HepG2 (cell line): ENCODE results near the gene RPUSD3. TPM values are rescaled to one million over a fixed set of nuclear protein-coding genes. Genes with fewer than 3 reads are reported as not detected.

Experiments
- AKAP8 ChIP-seq: sonication (generic); formaldehyde crosslinking; IDR thresholded peaks from 2 replicates; pipeline ENCODE4 v1.5.1; 2020; ENCODE audit warnings: mild to moderate bottlenecking, missing genetic modification reagents
- BHLHE40 ChIP-seq: IDR thresholded peaks from 2 replicates; pipeline ENCODE4 v1.6.1; 2011; ENCODE audit warnings: low read length, improper control_type of control experiment
- ETV5 ChIP-seq: IDR thresholded peaks from 2 replicates; pipeline ENCODE4 v1.6.1; 2018; ENCODE audit warnings: missing biosample characterization, missing genetic modification reagents, inconsistent platforms, borderline replicate concordance
- HNF4A ChIP-seq: sonication (generic); formaldehyde crosslinking; IDR thresholded peaks from 2 replicates; pipeline ENCODE4 v1.4.0; 2020; ENCODE audit warnings: missing genetic modification reagents
- NKX3-1 ChIP-seq: sonication (generic); formaldehyde crosslinking; IDR thresholded peaks from 2 replicates; pipeline ENCODE4 v1.5.0; 2020; ENCODE audit warnings: missing genetic modification reagents
- RBM22 ChIP-seq: fragments of 200-400 bp; formaldehyde crosslinking; optimal IDR thresholded peaks from 2 replicates; pipeline ENCODE3; 2017; ENCODE audit warnings: mild to moderate bottlenecking, low read length, moderate library complexity
- SOX5 ChIP-seq: IDR thresholded peaks from 2 replicates; pipeline ENCODE4 v1.6.1; 2016; ENCODE audit warnings: borderline replicate concordance
- ZNF205 ChIP-seq: IDR thresholded peaks from 2 replicates; pipeline ENCODE4 v1.6.1; 2018; ENCODE audit warnings: missing biosample characterization, missing genetic modification reagents
- ZNF350 ChIP-seq: sonication (generic); formaldehyde crosslinking; IDR thresholded peaks from 2 replicates; pipeline ENCODE4 v1.4.0; 2020; ENCODE audit warnings: mild to moderate bottlenecking, low read depth, missing genetic modification reagents, borderline replicate concordance
- ZNF430 ChIP-seq: sonication (generic); formaldehyde crosslinking; IDR thresholded peaks from 2 replicates; pipeline ENCODE4 v1.9.0; 2021; ENCODE audit warnings: mild to moderate bottlenecking, missing genetic modification reagents
- ZNF451 ChIP-seq: sonication (generic); formaldehyde crosslinking; IDR thresholded peaks from 2 replicates; pipeline ENCODE4 v1.5.0; 2020; ENCODE audit warnings: mild to moderate bottlenecking, missing genetic modification reagents
- ZNF460 ChIP-seq: sonication (generic); formaldehyde crosslinking; IDR thresholded peaks from 2 replicates; pipeline ENCODE4 v1.5.1; 2020; ENCODE audit warnings: missing genetic modification reagents, mild to moderate bottlenecking, borderline replicate concordance
- ZNF614 ChIP-seq: IDR thresholded peaks from 2 replicates; pipeline ENCODE4 v1.6.1; 2018; ENCODE audit warnings: missing biosample characterization, missing genetic modification reagents, inconsistent platforms, borderline replicate concordance
- ZNF768 ChIP-seq: sonication (generic); formaldehyde crosslinking; IDR thresholded peaks from 2 replicates; pipeline ENCODE4 v1.4.0; 2020; ENCODE audit warnings: missing genetic modification reagents
- ZNF792 ChIP-seq: IDR thresholded peaks from 2 replicates; pipeline ENCODE4 v1.6.1; 2016
- ZSCAN9 ChIP-seq: IDR thresholded peaks from 2 replicates; pipeline ENCODE4 v1.6.1; 2016; ENCODE audit warnings: borderline replicate concordance
- polyA plus RNA-seq, 8 experiments: library from polyadenylated mRNA; depleted of rRNA in 3 of 8; stranded (reverse) in 7 of 8; unstranded in 1 of 8; fragments of >200 nt; fragmentation: Illumina TruSeq in 4 of 8; extraction: Trizol in 4 of 8; gene quantifications; 2 replicates each; pipeline versions ENCODE4 v1.2.1 to v1.2.3, GENCODE V29; 2011 to 2016; ENCODE audit warnings: low read depth in 4 of 8, missing spikeins in 1 of 8, mixed read lengths in 1 of 8; ENCODE audit not compliant: insufficient read depth in 1 of 8
- total RNA-seq, 5 experiments: library from RNA; depleted of rRNA; stranded (reverse); fragments of >200 nt; fragmentation: Illumina TruSeq; extraction: Trizol; gene quantifications; 2 replicates each; pipeline ENCODE4 v1.2.3, GENCODE V29; 2016; ENCODE audit warnings: low read depth in 1 of 5
- TF ChIP-seq, protein P1 (sequence below): IDR thresholded peaks from 2 replicates; pipeline ENCODE4 v1.4.0; 2020; ENCODE audit warnings: mild to moderate bottlenecking, missing genetic modification reagents
- TF ChIP-seq, protein P2 (sequence below): sonication (generic); formaldehyde crosslinking; conservative IDR thresholded peaks from 2 replicates; pipeline ENCODE4 v1.4.0; 2020; ENCODE audit warnings: missing genetic modification reagents
- TF ChIP-seq, protein P3 (sequence below): IDR thresholded peaks from 2 replicates; pipeline ENCODE4 v1.6.1; 2016; ENCODE audit warnings: missing compliant biosample characterization, missing genetic modification reagents, borderline replicate concordance
- TF ChIP-seq, protein P4 (sequence below): sonication (generic); formaldehyde crosslinking; IDR thresholded peaks from 2 replicates; pipeline ENCODE4 v1.4.0; 2020; ENCODE audit warnings: mild to moderate bottlenecking, missing genetic modification reagents
- TF ChIP-seq, protein P5 (sequence below): sonication (generic); formaldehyde crosslinking; IDR thresholded peaks from 2 replicates; pipeline ENCODE4 v1.8.0; 2022; ENCODE audit warnings: missing genetic modification reagents, mild to moderate bottlenecking, borderline replicate concordance

Gene RPUSD3
- total and polyA plus RNA-seq, 2 of the 13 experiments (the other 11 are each of a cell fraction or from before 2014, with no cell fraction given) = 32.1 to 48.7 TPM

DNA sequence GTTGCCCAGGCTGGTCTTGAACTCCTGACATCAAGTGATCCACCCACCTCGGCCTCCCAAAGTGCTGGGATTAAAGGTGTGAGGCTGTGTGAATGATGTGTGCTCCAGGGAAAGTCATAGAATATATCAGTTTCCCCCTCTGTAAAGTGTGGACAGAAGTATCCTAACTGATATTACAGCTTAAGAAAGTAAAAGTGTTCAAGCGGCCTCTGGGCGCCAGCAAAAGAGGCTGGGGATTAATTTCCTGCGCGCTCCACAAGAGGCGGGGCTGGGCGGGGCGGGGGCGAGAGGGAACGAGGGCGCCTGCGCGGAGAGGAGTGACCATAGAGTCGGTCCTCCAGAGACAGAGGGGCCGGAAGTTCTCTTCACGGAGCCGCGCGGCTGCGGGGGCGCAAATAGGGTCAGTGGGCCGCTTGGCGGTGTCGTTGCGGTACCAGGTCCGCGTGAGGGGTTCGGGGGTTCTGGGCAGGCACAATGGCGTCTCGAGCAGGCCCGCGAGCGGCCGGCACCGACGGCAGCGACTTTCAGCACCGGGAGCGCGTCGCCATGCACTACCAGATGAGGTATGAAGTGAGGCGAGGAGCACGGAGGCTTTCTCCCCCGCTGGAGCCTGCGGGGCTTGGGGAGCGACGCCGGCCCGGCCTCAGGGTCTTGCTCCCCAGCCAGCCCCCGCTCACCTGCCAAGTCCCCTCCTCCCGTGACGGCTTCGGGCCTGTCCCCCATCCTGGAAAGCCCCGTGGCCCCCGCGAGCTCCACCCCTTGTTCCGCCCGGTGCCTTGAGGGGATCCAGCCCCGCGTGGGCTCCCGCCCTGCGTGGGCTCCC is 46.7 kb upstream of the RPUSD3 start, which contains the start of gene JAGN1 (continued):
- TF ChIP-seq, protein P1, sequence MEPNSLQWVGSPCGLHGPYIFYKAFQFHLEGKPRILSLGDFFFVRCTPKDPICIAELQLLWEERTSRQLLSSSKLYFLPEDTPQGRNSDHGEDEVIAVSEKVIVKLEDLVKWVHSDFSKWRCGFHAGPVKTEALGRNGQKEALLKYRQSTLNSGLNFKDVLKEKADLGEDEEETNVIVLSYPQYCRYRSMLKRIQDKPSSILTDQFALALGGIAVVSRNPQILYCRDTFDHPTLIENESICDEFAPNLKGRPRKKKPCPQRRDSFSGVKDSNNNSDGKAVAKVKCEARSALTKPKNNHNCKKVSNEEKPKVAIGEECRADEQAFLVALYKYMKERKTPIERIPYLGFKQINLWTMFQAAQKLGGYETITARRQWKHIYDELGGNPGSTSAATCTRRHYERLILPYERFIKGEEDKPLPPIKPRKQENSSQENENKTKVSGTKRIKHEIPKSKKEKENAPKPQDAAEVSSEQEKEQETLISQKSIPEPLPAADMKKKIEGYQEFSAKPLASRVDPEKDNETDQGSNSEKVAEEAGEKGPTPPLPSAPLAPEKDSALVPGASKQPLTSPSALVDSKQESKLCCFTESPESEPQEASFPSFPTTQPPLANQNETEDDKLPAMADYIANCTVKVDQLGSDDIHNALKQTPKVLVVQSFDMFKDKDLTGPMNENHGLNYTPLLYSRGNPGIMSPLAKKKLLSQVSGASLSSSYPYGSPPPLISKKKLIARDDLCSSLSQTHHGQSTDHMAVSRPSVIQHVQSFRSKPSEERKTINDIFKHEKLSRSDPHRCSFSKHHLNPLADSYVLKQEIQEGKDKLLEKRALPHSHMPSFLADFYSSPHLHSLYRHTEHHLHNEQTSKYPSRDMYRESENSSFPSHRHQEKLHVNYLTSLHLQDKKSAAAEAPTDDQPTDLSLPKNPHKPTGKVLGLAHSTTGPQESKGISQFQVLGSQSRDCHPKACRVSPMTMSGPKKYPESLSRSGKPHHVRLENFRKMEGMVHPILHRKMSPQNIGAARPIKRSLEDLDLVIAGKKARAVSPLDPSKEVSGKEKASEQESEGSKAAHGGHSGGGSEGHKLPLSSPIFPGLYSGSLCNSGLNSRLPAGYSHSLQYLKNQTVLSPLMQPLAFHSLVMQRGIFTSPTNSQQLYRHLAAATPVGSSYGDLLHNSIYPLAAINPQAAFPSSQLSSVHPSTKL (CRISPR knock-in tag) = peak; percentile 64
- TF ChIP-seq ZSCAN9 (no peak), ZNF792 (CRISPR knock-in tag) (peak; percentile 57; the same call in 1 of the 2 replicates), HNF4A (CRISPR knock-in tag) (peak; percentile 27; the same call in 1 of the 2 replicates), ZNF350 (CRISPR knock-in tag) (peak; percentile 78; the same call in 1 of the 2 replicates), ZNF614 (no peak), ETV5 (CRISPR knock-in tag) (peak; percentile 97), BHLHE40 (no peak), NKX3-1 (CRISPR knock-in tag) (peak; percentile 78), ZNF768 (CRISPR knock-in tag) (peak; percentile 79; the same call in 1 of the 2 replicates), AKAP8 (CRISPR knock-in tag) (peak; percentile 74; the same call in 1 of the 2 replicates), ZNF451 (CRISPR knock-in tag) (peak; percentile 88), ZNF460 (CRISPR knock-in tag) (no peak; the same call in 1 of the 2 replicates), RBM22 (no peak), ZNF430 (CRISPR knock-in tag) (peak; percentile 89), ZNF205 (CRISPR knock-in tag) (peak; percentile 37; the same call in 1 of the 2 replicates), SOX5 (CRISPR knock-in tag) (no peak)
- TF ChIP-seq, protein P2, sequence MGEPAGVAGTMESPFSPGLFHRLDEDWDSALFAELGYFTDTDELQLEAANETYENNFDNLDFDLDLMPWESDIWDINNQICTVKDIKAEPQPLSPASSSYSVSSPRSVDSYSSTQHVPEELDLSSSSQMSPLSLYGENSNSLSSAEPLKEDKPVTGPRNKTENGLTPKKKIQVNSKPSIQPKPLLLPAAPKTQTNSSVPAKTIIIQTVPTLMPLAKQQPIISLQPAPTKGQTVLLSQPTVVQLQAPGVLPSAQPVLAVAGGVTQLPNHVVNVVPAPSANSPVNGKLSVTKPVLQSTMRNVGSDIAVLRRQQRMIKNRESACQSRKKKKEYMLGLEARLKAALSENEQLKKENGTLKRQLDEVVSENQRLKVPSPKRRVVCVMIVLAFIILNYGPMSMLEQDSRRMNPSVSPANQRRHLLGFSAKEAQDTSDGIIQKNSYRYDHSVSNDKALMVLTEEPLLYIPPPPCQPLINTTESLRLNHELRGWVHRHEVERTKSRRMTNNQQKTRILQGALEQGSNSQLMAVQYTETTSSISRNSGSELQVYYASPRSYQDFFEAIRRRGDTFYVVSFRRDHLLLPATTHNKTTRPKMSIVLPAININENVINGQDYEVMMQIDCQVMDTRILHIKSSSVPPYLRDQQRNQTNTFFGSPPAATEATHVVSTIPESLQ (CRISPR knock-in tag) = no peak
- TF ChIP-seq, protein P3, sequence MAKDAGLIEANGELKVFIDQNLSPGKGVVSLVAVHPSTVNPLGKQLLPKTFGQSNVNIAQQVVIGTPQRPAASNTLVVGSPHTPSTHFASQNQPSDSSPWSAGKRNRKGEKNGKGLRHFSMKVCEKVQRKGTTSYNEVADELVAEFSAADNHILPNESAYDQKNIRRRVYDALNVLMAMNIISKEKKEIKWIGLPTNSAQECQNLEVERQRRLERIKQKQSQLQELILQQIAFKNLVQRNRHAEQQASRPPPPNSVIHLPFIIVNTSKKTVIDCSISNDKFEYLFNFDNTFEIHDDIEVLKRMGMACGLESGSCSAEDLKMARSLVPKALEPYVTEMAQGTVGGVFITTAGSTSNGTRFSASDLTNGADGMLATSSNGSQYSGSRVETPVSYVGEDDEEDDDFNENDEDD (CRISPR knock-in tag) = peak; percentile 60; the same call in 1 of the 2 replicates
- TF ChIP-seq, protein P4, sequence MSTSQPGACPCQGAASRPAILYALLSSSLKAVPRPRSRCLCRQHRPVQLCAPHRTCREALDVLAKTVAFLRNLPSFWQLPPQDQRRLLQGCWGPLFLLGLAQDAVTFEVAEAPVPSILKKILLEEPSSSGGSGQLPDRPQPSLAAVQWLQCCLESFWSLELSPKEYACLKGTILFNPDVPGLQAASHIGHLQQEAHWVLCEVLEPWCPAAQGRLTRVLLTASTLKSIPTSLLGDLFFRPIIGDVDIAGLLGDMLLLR (CRISPR knock-in tag) = peak; percentile 77; the same call in 1 of the 2 replicates
- TF ChIP-seq, protein P5, sequence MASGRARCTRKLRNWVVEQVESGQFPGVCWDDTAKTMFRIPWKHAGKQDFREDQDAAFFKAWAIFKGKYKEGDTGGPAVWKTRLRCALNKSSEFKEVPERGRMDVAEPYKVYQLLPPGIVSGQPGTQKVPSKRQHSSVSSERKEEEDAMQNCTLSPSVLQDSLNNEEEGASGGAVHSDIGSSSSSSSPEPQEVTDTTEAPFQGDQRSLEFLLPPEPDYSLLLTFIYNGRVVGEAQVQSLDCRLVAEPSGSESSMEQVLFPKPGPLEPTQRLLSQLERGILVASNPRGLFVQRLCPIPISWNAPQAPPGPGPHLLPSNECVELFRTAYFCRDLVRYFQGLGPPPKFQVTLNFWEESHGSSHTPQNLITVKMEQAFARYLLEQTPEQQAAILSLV (CRISPR knock-in tag) = peak; percentile 96; the same call in 1 of the 2 replicates
